K562 (cell line): ENCODE measurements around the gene MAP4K4. TPM values are rescaled to one million over a fixed set of nuclear protein-coding genes. Genes with fewer than 3 reads are reported as not detected.
A peak's percentile ranks its signal among the peaks of the same experiment; 100 is the strongest.

ENCODE experiments used
- CBFA2T2 ChIP-seq: fragments of 450-650 bp; conservative IDR thresholded peaks from 2 replicates; pipeline ENCODE4 v1.6.1; 2017; ENCODE audit warnings: mild to moderate bottlenecking
- CCNT2 ChIP-seq: IDR thresholded peaks from 2 replicates; pipeline ENCODE4 v1.6.1; 2011; ENCODE audit warnings: borderline replicate concordance, low read depth, mild to moderate bottlenecking, moderate library complexity, mixed read lengths, low read length; ENCODE audit not compliant: insufficient read length; ENCODE audit errors: extremely low read depth
- FOXJ2 ChIP-seq: fragments of 200-800 bp; sonication (Bioruptor generic); IDR thresholded peaks from 2 replicates; pipeline ENCODE4 v1.6.1; 2016; ENCODE audit warnings: missing genetic modification characterization, missing compliant biosample characterization
- MXI1 ChIP-seq: IDR thresholded peaks from 2 replicates; pipeline ENCODE4 v1.6.1; 2011; ENCODE audit warnings: low read depth, mild to moderate bottlenecking, improper control_type of control experiment, low read length
- PRDM10 ChIP-seq: fragments of 450-650 bp; IDR thresholded peaks from 2 replicates; pipeline ENCODE4 v1.6.1; 2018; ENCODE audit not compliant: partially characterized antibody
- YY1 ChIP-seq, 3 experiments: IDR thresholded peaks; 2 replicates each; pipeline ENCODE4 v1.6.1; 2011; ENCODE audit warnings: low read length in 2 of 3, mild to moderate bottlenecking in 2 of 3, moderate library complexity in 2 of 3, borderline replicate concordance in 1 of 3, control low read depth in 1 of 3, low read depth in 1 of 3; ENCODE audit not compliant: insufficient read depth in 3 of 3, insufficient replicate concordance in 2 of 3, control insufficient read depth in 1 of 3, insufficient read length in 1 of 3; ENCODE audit errors: extremely low read depth in 1 of 3
- ZBTB40 ChIP-seq, 2 experiments: fragments of 450-650 bp in 1 of 2; sonication (generic) in 1 of 2; formaldehyde crosslinking in 1 of 2; IDR thresholded peaks; 2 replicates each; pipeline versions ENCODE4 v1.7.1 to v1.9.0; 2016 to 2022; ENCODE audit warnings: inconsistent platforms in 1 of 2, mild to moderate bottlenecking in 1 of 2, missing genetic modification reagents in 1 of 2
- ZNF699 ChIP-seq: fragments of 250-450 bp; sonication (Bioruptor Pico); IDR thresholded peaks from 2 replicates; pipeline ENCODE4 v1.8.0; 2021; ENCODE audit warnings: mild to moderate bottlenecking, moderate library complexity; ENCODE audit not compliant: insufficient replicate concordance
- polyA plus RNA-seq, 8 experiments: library from polyadenylated mRNA; depleted of rRNA in 4 of 8; stranded (reverse) in 5 of 8; unstranded in 3 of 8; fragments of >200 nt; fragmentation: Nextera tagmentation in 2 of 8; fragmentation: Illumina TruSeq in 1 of 8; extraction: Ambion mirVana in 2 of 8; extraction: Trizol in 1 of 8; gene quantifications; 2 replicates each; pipeline versions ENCODE4 v1.2.1 to v1.2.3, GENCODE V29; 2011 to 2014; ENCODE audit warnings: inconsistent platforms in 1 of 8, missing spikeins in 1 of 8
- total RNA-seq, 7 experiments: library from RNA; depleted of rRNA in 6 of 7; stranded (reverse); fragments of >200 nt in 6 of 7; fragmentation: Illumina TruSeq in 2 of 7; extraction: Trizol in 2 of 7; gene quantifications; 2 replicates each; pipeline versions ENCODE4 v1.2.1 to v1.2.3, GENCODE V29; 2011 to 2021; ENCODE audit warnings: low replicate concordance in 1 of 7

The MAP4K4 gene
- total and polyA plus RNA-seq, 9 of the 15 experiments (the other 6 are each of a cell fraction or from before 2014, with no cell fraction given): 7.6 to 76.4 (median 50.6) TPM

- peak; percentile 35 for TF ChIP-seq PRDM10
- peak; percentile 44 for TF ChIP-seq CCNT2
- no peak for TF ChIP-seq ZNF699 (CRISPR knock-in tag)
- TF ChIP-seq YY1 (IDR thresholded peaks at IDR 0.05; ENCODE audit: borderline replicate concordance in 1 of 3, control insufficient read depth in 1 of 3, extremely low read depth in 1 of 3, insufficient read depth in 3 of 3, insufficient read length in 1 of 3, insufficient replicate concordance in 2 of 3, low read depth in 1 of 3, low read length in 2 of 3): no peak
- peak; percentile 65 for TF ChIP-seq CBFA2T2
- no peak for TF ChIP-seq ZBTB40 (IDR thresholded peaks at IDR 0.05)
- no peak for TF ChIP-seq ZBTB40 (CRISPR knock-in tag; IDR thresholded peaks at IDR 0.05)
- no peak for TF ChIP-seq MXI1
- TF ChIP-seq FOXJ2 (tag): no peak
These were observed 8.2 kb upstream of the MAP4K4 start (continued) for GRCh38 chr2:101689114-101689825.
